ENCODE data around the gene TMEM220. TPM values are rescaled to one million over a fixed set of nuclear protein-coding genes. Genes with fewer than 3 reads are reported as not detected.

Gene TMEM220
- total RNA-seq, 1 donor: 3.3 TPM

- no peak for TF ChIP-seq CTCF (IDR thresholded peaks at IDR 0.05; ENCODE audit: extremely low read depth, low read depth, low read length)
- H3K4me1 ChIP-seq (ENCODE audit: insufficient read depth, low read length): no peaks in the 10 kb centered on the region
- H4K20me1 ChIP-seq (ENCODE audit: insufficient read depth, low read length): no peaks in the 10 kb centered on the region
- no peak overlapping the region for H3K4me3 ChIP-seq (ENCODE audit: insufficient read depth, low read length)
- DNase-seq (ENCODE audit: insufficient read length, low spot score, missing footprints): no peak
- H3K27ac ChIP-seq (ENCODE audit: low read depth, low read length): no peak overlapping the region
- no peaks in the 10 kb centered on the region for H3K36me3 ChIP-seq (ENCODE audit: insufficient read depth, low read length)
- no peaks in the 10 kb centered on the region for H3K9me3 ChIP-seq (ENCODE audit: low read depth, low read length)
- no peaks in the 10 kb centered on the region for H3K27me3 ChIP-seq (ENCODE audit: insufficient read depth, low read length)
- H3K4me2 ChIP-seq (ENCODE audit: insufficient read depth, low read length): no peak overlapping the region
- H2AFZ ChIP-seq (ENCODE audit: low read length): no peak overlapping the region
- no peaks in the 10 kb centered on the region for H3K79me2 ChIP-seq (ENCODE audit: insufficient read depth, low read length)
Observed at GRCh38 chr17:10757647-10758046, 27.8 kb upstream of the TMEM220 start.

- Histone ChIP-seq H3K4me1 (ENCODE audit: insufficient read depth, low read length) (no peaks in the 10 kb centered on the region), H3K9me3 (ENCODE audit: low read depth, low read length) (no peaks in the 10 kb centered on the region), H3K27ac (ENCODE audit: low read depth, low read length) (no peak overlapping the region), H2AFZ (ENCODE audit: low read length) (no peak overlapping the region), H3K4me2 (ENCODE audit: insufficient read depth, low read length) (no peak overlapping the region), H3K27me3 (ENCODE audit: insufficient read depth, low read length) (no peaks in the 10 kb centered on the region), H4K20me1 (ENCODE audit: insufficient read depth, low read length) (no peaks in the 10 kb centered on the region), H3K4me3 (ENCODE audit: insufficient read depth, low read length) (no peak overlapping the region), H3K36me3 (ENCODE audit: insufficient read depth, low read length) (no peaks in the 10 kb centered on the region), H3K79me2 (ENCODE audit: insufficient read depth, low read length) (no peaks in the 10 kb centered on the region)
- TF ChIP-seq CTCF (IDR thresholded peaks at IDR 0.05; ENCODE audit: extremely low read depth, low read depth, low read length): no peak
- DNase-seq (ENCODE audit: insufficient read length, low spot score, missing footprints): no peak
Observed at GRCh38 chr17:10757067-10757466, 27.2 kb upstream of the TMEM220 start.

- Histone ChIP-seq H3K27ac (ENCODE audit: low read depth, low read length) (no peak overlapping the region), H3K79me2 (ENCODE audit: insufficient read depth, low read length) (no peaks in the 10 kb centered on the region), H3K4me3 (ENCODE audit: insufficient read depth, low read length) (no peak overlapping the region), H3K4me2 (ENCODE audit: insufficient read depth, low read length) (no peak overlapping the region), H3K36me3 (ENCODE audit: insufficient read depth, low read length) (no peaks in the 10 kb centered on the region), H3K27me3 (ENCODE audit: insufficient read depth, low read length) (no peaks in the 10 kb centered on the region), H3K4me1 (ENCODE audit: insufficient read depth, low read length) (no peaks in the 10 kb centered on the region), H4K20me1 (ENCODE audit: insufficient read depth, low read length) (no peaks in the 10 kb centered on the region), H2AFZ (ENCODE audit: low read length) (no peak overlapping the region), H3K9me3 (ENCODE audit: low read depth, low read length) (no peaks in the 10 kb centered on the region)
- DNase-seq (ENCODE audit: insufficient read length, low spot score, missing footprints): no peak
- no peak for TF ChIP-seq CTCF (IDR thresholded peaks at IDR 0.05; ENCODE audit: extremely low read depth, low read depth, low read length)
Observed at GRCh38 chr17:10756619-10757018, 26.8 kb upstream of the TMEM220 start.

GRCh38 chr17:10756185-10756584, 26.4 kb upstream of the TMEM220 start:
- Histone ChIP-seq H4K20me1 (ENCODE audit: insufficient read depth, low read length) (no peaks in the 10 kb centered on the region), H3K4me3 (ENCODE audit: insufficient read depth, low read length) (no peak overlapping the region), H3K27me3 (ENCODE audit: insufficient read depth, low read length) (no peaks in the 10 kb centered on the region), H3K79me2 (ENCODE audit: insufficient read depth, low read length) (no peaks in the 10 kb centered on the region), H2AFZ (ENCODE audit: low read length) (no peak overlapping the region), H3K27ac (ENCODE audit: low read depth, low read length) (no peak overlapping the region), H3K9me3 (ENCODE audit: low read depth, low read length) (no peaks in the 10 kb centered on the region), H3K4me1 (ENCODE audit: insufficient read depth, low read length) (no peaks in the 10 kb centered on the region), H3K36me3 (ENCODE audit: insufficient read depth, low read length) (no peaks in the 10 kb centered on the region), H3K4me2 (ENCODE audit: insufficient read depth, low read length) (no peak overlapping the region)
- no peak for DNase-seq (ENCODE audit: insufficient read length, low spot score, missing footprints)
- no peak for TF ChIP-seq CTCF (IDR thresholded peaks at IDR 0.05; ENCODE audit: extremely low read depth, low read depth, low read length)
